ENCODE measurements around the gene GOLGA3. TPM values are rescaled to one million over a fixed set of nuclear protein-coding genes. Genes with fewer than 3 reads are reported as not detected.
A peak's percentile ranks its signal among the peaks of the same experiment; 100 is the strongest.

The GOLGA3 gene
- total RNA-seq, 1 donor from 2014 or later: 33.0 TPM

- H3K27ac ChIP-seq (replicated peaks): no peak overlapping the region
- intact Hi-C loops (cut with micrococcal nuclease): no loop called here
- no peak overlapping the region for H3K4me3 ChIP-seq
- H3K4me1 ChIP-seq: peaks cover 34% of the 10 kb centered on the region
- no peaks in the 10 kb centered on the region for H3K9me3 ChIP-seq (replicated peaks)
- DNase-seq: no peak
- TF ChIP-seq, protein P1, sequence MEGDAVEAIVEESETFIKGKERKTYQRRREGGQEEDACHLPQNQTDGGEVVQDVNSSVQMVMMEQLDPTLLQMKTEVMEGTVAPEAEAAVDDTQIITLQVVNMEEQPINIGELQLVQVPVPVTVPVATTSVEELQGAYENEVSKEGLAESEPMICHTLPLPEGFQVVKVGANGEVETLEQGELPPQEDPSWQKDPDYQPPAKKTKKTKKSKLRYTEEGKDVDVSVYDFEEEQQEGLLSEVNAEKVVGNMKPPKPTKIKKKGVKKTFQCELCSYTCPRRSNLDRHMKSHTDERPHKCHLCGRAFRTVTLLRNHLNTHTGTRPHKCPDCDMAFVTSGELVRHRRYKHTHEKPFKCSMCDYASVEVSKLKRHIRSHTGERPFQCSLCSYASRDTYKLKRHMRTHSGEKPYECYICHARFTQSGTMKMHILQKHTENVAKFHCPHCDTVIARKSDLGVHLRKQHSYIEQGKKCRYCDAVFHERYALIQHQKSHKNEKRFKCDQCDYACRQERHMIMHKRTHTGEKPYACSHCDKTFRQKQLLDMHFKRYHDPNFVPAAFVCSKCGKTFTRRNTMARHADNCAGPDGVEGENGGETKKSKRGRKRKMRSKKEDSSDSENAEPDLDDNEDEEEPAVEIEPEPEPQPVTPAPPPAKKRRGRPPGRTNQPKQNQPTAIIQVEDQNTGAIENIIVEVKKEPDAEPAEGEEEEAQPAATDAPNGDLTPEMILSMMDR (IDR thresholded peaks at IDR 0.05; ENCODE audit: borderline replicate concordance): no peak
- H3K27me3 ChIP-seq (ENCODE audit: low read depth): no peaks in the 10 kb centered on the region
- H3K36me3 ChIP-seq: peaks cover 96% of the 10 kb centered on the region
Measured at GRCh38 chr12:132743831-132744230, 84.8 kb downstream of the GOLGA3 start.

DNA sequence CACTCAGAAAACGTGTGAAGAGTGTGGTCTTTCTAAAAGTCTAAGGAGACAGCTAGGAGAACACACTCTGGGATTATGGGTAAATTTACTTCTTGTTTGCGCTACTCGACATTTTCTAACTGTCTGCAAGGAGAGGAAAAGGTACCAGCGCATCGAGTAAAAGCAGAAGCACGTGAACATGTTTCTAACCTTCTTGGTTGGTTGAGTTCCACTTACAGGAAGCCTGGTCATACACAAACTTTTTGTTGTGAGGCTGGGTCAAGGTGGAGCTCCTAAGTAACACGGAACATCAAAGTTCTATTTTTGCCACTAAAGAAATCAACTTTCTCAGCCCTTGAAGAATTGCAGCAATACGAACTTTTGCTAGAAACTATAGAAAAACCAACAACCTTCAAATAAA, 87.0 kb downstream of the GOLGA3 start:
- H3K27ac ChIP-seq (replicated peaks): peak overlapping the region; percentile 86
- intact Hi-C loops (cut with micrococcal nuclease): no loop called here
- no peaks in the 10 kb centered on the region for H3K9me3 ChIP-seq (replicated peaks)
- TF ChIP-seq, protein P1 (IDR thresholded peaks at IDR 0.05; ENCODE audit: borderline replicate concordance): no peak
- no peak overlapping the region for H3K4me3 ChIP-seq
- H3K27me3 ChIP-seq (ENCODE audit: low read depth): no peaks in the 10 kb centered on the region
- no peak for DNase-seq
- H3K4me1 ChIP-seq: peaks cover 38% of the 10 kb centered on the region
- H3K36me3 ChIP-seq: peaks cover 94% of the 10 kb centered on the region

- no peak for DNase-seq
- Histone ChIP-seq H3K9me3 (replicated peaks) (no peaks in the 10 kb centered on the region), H3K4me1 (peaks cover 38% of the 10 kb centered on the region), H3K4me3 (peak overlapping the region; percentile 17), H3K27me3 (ENCODE audit: low read depth) (no peaks in the 10 kb centered on the region), H3K27ac (replicated peaks) (peak overlapping the region; percentile 86), H3K36me3 (peaks cover 93% of the 10 kb centered on the region)
- intact Hi-C loops (cut with micrococcal nuclease): no loop called here
- TF ChIP-seq, protein P1 (IDR thresholded peaks at IDR 0.05; ENCODE audit: borderline replicate concordance): no peak
Measured at GRCh38 chr12:132740652-132741051, 88.0 kb downstream of the GOLGA3 start.

DNA sequence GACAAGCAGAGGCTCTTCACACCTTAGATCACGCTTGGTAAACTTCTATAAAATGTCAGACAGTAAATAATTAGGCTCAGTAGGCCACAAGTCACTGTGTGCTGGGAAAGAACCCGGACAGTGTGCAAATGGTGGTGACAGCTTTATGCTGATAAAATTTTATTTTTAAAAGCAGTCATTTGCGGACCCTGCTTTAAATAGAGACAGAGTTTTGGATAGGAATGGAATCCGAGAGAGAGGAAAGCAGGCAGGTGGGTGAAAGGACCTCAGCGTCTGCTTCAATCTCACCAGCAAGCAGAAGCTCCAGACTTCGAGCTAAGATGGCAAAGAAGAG, 88.4 kb downstream of the GOLGA3 start:
- peak overlapping the region; percentile 86 for H3K27ac ChIP-seq (replicated peaks)
- peaks cover 93% of the 10 kb centered on the region for H3K36me3 ChIP-seq
- intact Hi-C loops (cut with micrococcal nuclease): no loop called here
- no peak for DNase-seq
- TF ChIP-seq, protein P1 (IDR thresholded peaks at IDR 0.05; ENCODE audit: borderline replicate concordance): no peak
- peaks cover 38% of the 10 kb centered on the region for H3K4me1 ChIP-seq
- H3K4me3 ChIP-seq: peak overlapping the region; percentile 17
- H3K9me3 ChIP-seq (replicated peaks): no peaks in the 10 kb centered on the region
- no peaks in the 10 kb centered on the region for H3K27me3 ChIP-seq (ENCODE audit: low read depth)

GRCh38 chr12:132739600-132740312, 88.9 kb downstream of the GOLGA3 start:
- TF ChIP-seq, protein P1 (IDR thresholded peaks at IDR 0.05; ENCODE audit: borderline replicate concordance): no peak
- Histone ChIP-seq H3K4me1 (peaks cover 38% of the 10 kb centered on the region), H3K4me3 (no peak overlapping the region), H3K36me3 (peaks cover 93% of the 10 kb centered on the region), H3K9me3 (replicated peaks) (no peaks in the 10 kb centered on the region), H3K27me3 (ENCODE audit: low read depth) (no peaks in the 10 kb centered on the region), H3K27ac (replicated peaks) (peak overlapping the region; percentile 86)
- intact Hi-C loops (cut with micrococcal nuclease): no loop called here
- DNase-seq: no peak
